ENCODE data around the gene SRRT. TPM values are rescaled to one million over a fixed set of nuclear protein-coding genes. Genes with fewer than 3 reads are reported as not detected.

SRRT gene
- total and polyA plus RNA-seq, 10 of the 15 experiments (the other 5 are each of a cell fraction or from before 2014, with no cell fraction given): 11.1 to 254 (median 111) TPM

- TF ChIP-seq E2F8 (IDR thresholded peaks at IDR 0.05; ENCODE audit: low read depth, partially characterized antibody) (peak; percentile 72), ZBTB40 (IDR thresholded peaks at IDR 0.05; ENCODE audit: borderline replicate concordance) (peak; percentile 77), ZNF24 (IDR thresholded peaks at IDR 0.05) (no peak), ELK1 (IDR thresholded peaks at IDR 0.05; ENCODE audit: low read depth, low read length) (peak; percentile 38), IRF3 (IDR thresholded peaks at IDR 0.05) (peak; percentile 6; the same call in 1 of the 2 replicates), TCF3 (IDR thresholded peaks at IDR 0.05; ENCODE audit: borderline replicate concordance, insufficient read depth, low read depth, low read length) (peak; percentile 23; the same call in 1 of the 2 replicates), SKIL (IDR thresholded peaks at IDR 0.05; ENCODE audit: low read depth, poor library complexity, severe bottlenecking) (peak; percentile 28), REST (IDR thresholded peaks at IDR 0.05; ENCODE audit: low read depth, low read length) (peak; percentile 43; the same call in 1 of the 2 replicates), SIN3A (IDR thresholded peaks at IDR 0.05; ENCODE audit: low read depth, low read length) (peak; percentile 12; the same call in 1 of the 2 replicates), E2F4 (IDR thresholded peaks at IDR 0.05; ENCODE audit: low read depth, low read length) (peak; percentile 40)
These were observed at the start of gene SRRT (continued) for GRCh38 chr7:100874577-100875355.
